HCT116 (cell line): ENCODE data around the gene DHRS7B.

Experiments used
- EZH2 ChIP-seq: fragments of 200-600 bp; sonication (generic); IDR thresholded peaks from 2 replicates; pipeline ENCODE4 v1.6.1; 2017; ENCODE audit warnings: antibody characterized with exemption, mixed run types
- FOSL1 ChIP-seq: IDR thresholded peaks from 2 replicates; pipeline ENCODE4 v1.6.1; 2012; ENCODE audit warnings: low read depth
- POLR2A ChIP-seq: IDR thresholded peaks from 2 replicates; pipeline ENCODE4 v1.7.0; 2011; ENCODE audit warnings: borderline replicate concordance; ENCODE audit not compliant: insufficient read depth, insufficient read length; ENCODE audit errors: extremely low read depth
- POLR2AphosphoS5 ChIP-seq: IDR thresholded peaks from 2 replicates; pipeline ENCODE4 v1.6.1; 2011; ENCODE audit warnings: mild to moderate bottlenecking, low read depth, low read length, moderate library complexity
- RAD21 ChIP-seq: IDR thresholded peaks from 2 replicates; pipeline ENCODE4 v1.6.1; 2012; ENCODE audit warnings: low read depth, mild to moderate bottlenecking
- SP1 ChIP-seq: IDR thresholded peaks from 2 replicates; pipeline ENCODE4 v1.6.1; 2012; ENCODE audit warnings: low read depth
- TF ChIP-seq, protein P1 (sequence below), 3 experiments: fragments of 200-600 bp in 1 of 3; sonication (generic) in 1 of 3; IDR thresholded peaks in 2 of 3; conservative IDR thresholded peaks in 1 of 3; 2 replicates each; pipeline ENCODE4 v1.5.1; 2012 to 2017; ENCODE audit warnings: low read depth in 2 of 3, low read length in 2 of 3, antibody characterized with exemption in 1 of 3, borderline replicate concordance in 1 of 3, control low read depth in 1 of 3, mild to moderate bottlenecking in 1 of 3, mixed read lengths in 1 of 3, mixed run types in 1 of 3, moderate library complexity in 1 of 3; ENCODE audit not compliant: insufficient read depth in 1 of 3
- TF ChIP-seq, protein P2 (sequence below): IDR thresholded peaks from 2 replicates; pipeline ENCODE4 v1.6.1; 2012

DNA sequence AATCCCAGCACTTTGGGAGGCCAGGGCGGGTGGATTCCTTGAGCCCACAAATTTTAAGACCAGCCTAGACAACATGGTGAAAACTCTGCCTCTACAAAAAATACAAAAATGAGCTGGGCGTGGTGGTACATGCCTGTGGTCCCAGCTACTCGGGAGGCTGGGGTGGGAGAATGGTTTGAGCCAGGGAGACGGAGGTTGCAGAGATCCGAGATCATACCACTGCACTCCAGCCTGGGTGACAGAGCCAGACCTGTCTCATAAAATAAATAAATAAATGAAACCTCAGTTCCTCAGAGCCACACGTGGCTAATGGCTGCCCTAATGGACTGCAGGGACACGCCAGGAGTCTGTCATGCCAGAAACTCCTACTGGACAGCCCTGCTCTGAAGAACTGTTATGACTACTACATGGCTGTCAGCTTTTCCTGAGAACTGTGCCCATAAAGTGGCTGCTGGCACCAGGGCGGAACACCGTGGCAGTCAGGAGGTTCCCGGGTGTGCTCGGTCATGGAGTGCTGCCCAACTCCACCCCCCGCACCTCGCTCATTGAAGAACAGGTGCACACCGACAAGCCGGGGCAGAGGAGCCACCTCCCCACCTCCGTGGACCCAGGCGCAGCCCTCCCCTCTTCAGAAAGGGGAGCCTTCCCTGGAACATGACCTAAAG is 82.9 kb downstream of the DHRS7B start:
- TF ChIP-seq FOSL1 (no peak), SP1 (no peak), POLR2A (no peak), POLR2AphosphoS5 (no peak), EZH2 (no peak), RAD21 (no peak)
- TF ChIP-seq, protein P1, sequence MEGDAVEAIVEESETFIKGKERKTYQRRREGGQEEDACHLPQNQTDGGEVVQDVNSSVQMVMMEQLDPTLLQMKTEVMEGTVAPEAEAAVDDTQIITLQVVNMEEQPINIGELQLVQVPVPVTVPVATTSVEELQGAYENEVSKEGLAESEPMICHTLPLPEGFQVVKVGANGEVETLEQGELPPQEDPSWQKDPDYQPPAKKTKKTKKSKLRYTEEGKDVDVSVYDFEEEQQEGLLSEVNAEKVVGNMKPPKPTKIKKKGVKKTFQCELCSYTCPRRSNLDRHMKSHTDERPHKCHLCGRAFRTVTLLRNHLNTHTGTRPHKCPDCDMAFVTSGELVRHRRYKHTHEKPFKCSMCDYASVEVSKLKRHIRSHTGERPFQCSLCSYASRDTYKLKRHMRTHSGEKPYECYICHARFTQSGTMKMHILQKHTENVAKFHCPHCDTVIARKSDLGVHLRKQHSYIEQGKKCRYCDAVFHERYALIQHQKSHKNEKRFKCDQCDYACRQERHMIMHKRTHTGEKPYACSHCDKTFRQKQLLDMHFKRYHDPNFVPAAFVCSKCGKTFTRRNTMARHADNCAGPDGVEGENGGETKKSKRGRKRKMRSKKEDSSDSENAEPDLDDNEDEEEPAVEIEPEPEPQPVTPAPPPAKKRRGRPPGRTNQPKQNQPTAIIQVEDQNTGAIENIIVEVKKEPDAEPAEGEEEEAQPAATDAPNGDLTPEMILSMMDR (IDR thresholded peaks at IDR 0.05 in 2 of 3, conservative IDR thresholded peaks at IDR 0.05 in 1 of 3; ENCODE audit: borderline replicate concordance in 1 of 3, insufficient read depth in 1 of 3, low read depth in 2 of 3, low read length in 2 of 3), result no peak
- TF ChIP-seq, protein P2, sequence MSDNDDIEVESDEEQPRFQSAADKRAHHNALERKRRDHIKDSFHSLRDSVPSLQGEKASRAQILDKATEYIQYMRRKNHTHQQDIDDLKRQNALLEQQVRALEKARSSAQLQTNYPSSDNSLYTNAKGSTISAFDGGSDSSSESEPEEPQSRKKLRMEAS, result no peak
